GM12801 (cell line): Measurements from ENCODE around the gene B4GALNT2.

Experiments
- CTCF ChIP-seq: IDR thresholded peaks from one replicate; pipeline ENCODE4 v1.5.1; 2011; ENCODE audit warnings: control low read depth; ENCODE audit not compliant: insufficient read length; ENCODE audit errors: extremely low read depth

The B4GALNT2 gene

GRCh38 chr17:49201481-49201927, 68.9 kb downstream of the B4GALNT2 start:
- TF ChIP-seq CTCF: no peak

- TF ChIP-seq CTCF: no peak
Measured at GRCh38 chr17:49203796-49204195, 71.2 kb downstream of the B4GALNT2 start.

- no peak for TF ChIP-seq CTCF
Measured at GRCh38 chr17:49204516-49204915, 71.9 kb downstream of the B4GALNT2 start.

GRCh38 chr17:49209061-49209571, 76.5 kb downstream of the B4GALNT2 start:
- no peak for TF ChIP-seq CTCF

GRCh38 chr17:49210158-49211029, 77.8 kb downstream of the B4GALNT2 start, which contains the start of the genes ABI3 and GNGT2:
Gene ABI3 (plus strand): TSS chr17:49210707. CDS start chr17:49210725, 18 bp downstream.
Gene GNGT2 (minus strand): TSS chr17:49210574. CDS start chr17:49207422, 3,152 bp downstream.
- no peak for TF ChIP-seq CTCF

GRCh38 chr17:49213399-49213798, 80.8 kb downstream of the B4GALNT2 start:
- no peak for TF ChIP-seq CTCF

- no peak for TF ChIP-seq CTCF
Measured at GRCh38 chr17:49213847-49214246, 81.3 kb downstream of the B4GALNT2 start.
